Skeletal muscle tissue (tissue), 4 donors: Measurements from ENCODE around the gene EIF2B1. TPM values are rescaled to one million over a fixed set of nuclear protein-coding genes. Genes with fewer than 3 reads are reported as not detected.
A peak's percentile ranks its signal among the peaks of the same experiment; 100 is the strongest.
"Not testable (repeated sequence)": the region's sequence is repeated elsewhere in the genome, so short reads cannot be mapped to it uniquely, and the experiment has no call there.

Experiments used
- H3K27ac ChIP-seq: one replicate; pipeline ENCODE4 v1.7.0; 2013; ENCODE audit warnings: mild to moderate bottlenecking, low read depth, low read length, inconsistent platforms
- H3K27me3 ChIP-seq, 3 donors: one replicate each; pipeline ENCODE4 v1.7.0; 2013; ENCODE audit warnings: low read length in 3 of 3; ENCODE audit not compliant: control insufficient read depth in 3 of 3, insufficient read depth in 3 of 3
- H3K36me3 ChIP-seq, 3 donors: one replicate each; pipeline ENCODE4 v1.7.0; 2013; ENCODE audit warnings: low read length in 3 of 3; ENCODE audit not compliant: control insufficient read depth in 3 of 3, insufficient read depth in 3 of 3
- H3K4me1 ChIP-seq, 3 donors: one replicate each; pipeline ENCODE4 v1.7.0; 2013; ENCODE audit warnings: low read length in 3 of 3, mild to moderate bottlenecking in 3 of 3; ENCODE audit not compliant: control insufficient read depth in 3 of 3, insufficient read depth in 3 of 3
- H3K4me3 ChIP-seq, 3 donors: one replicate each; pipeline ENCODE4 v1.7.0; 2013; ENCODE audit warnings: low read length in 3 of 3
- H3K9ac ChIP-seq, 3 donors: one replicate each; pipeline ENCODE4 v1.7.0; 2013; ENCODE audit warnings: low read length in 3 of 3, mild to moderate bottlenecking in 3 of 3, moderate library complexity in 2 of 3, low read depth in 1 of 3
- H3K9me3 ChIP-seq, 3 donors: one replicate each; pipeline ENCODE4 v1.7.0; 2013; ENCODE audit warnings: low read length in 3 of 3; ENCODE audit not compliant: control insufficient read depth in 3 of 3
- total RNA-seq: library from RNA; depleted of rRNA; stranded (reverse); fragments of >200 nt; gene quantifications from one replicate; pipeline ENCODE4 v1.2.3, GENCODE V29; 2014
- donor health status: Osteomylitis.

EIF2B1 gene
- total RNA-seq, 1 donor from 2014 or later: 34.4 TPM

DNA sequence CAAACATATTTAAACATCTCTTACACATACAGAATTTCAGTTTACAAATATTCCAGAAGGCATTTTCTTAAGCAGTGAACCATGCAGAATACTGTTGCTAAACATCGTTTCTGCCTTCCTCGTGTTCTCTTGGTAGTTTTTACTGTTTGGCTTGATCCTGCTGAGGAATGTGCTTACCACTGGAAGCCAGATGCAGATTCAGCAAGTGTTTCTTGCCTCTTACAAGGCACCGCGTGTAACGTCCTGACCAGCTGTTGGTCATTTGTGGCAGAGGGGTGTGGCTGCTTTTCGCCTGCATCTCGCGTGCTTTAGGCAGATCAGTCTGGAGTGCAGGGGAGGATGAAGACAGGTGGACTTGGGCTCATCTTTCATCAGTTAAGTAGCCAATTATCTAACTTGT is 12.4 kb downstream of the EIF2B1 start:
- Histone ChIP-seq H3K4me3 (no peak overlapping the region), H3K27ac (no peak overlapping the region), H3K4me1 (no peaks in the 10 kb centered on the region), H3K27me3 (no peaks in the 10 kb centered on the region), H3K9ac (no peak overlapping the region), H3K9me3 (no peaks in the 10 kb centered on the region), H3K36me3 (peaks cover 60 to 74% (median 69%) of the 10 kb centered on the region in 3 donors)

DNA sequence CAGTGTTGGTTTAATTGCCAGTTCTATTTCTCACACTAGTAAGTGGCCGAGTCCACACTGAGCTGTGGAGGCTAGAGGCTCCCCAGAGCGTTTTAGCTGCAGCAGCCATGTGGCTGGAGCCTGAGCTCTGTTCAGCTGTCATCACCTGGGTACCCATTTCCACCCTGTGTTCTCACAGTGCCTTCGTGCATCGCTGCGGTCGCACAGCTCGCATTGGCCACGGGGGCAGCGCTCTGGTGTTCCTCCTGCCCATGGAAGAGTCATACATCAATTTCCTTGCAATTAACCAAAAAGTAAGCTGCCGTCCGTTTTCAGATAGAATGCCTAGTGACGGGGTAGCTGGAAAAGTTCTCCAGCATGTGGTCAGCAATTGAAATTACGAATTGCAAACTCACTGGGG is 15.9 kb downstream of the EIF2B1 start:
- Histone ChIP-seq H3K9me3 (no peaks in the 10 kb centered on the region), H3K9ac (no peak overlapping the region), H3K4me1 (peaks cover 0 to 2% (median 0%) of the 10 kb centered on the region in 3 donors)

DNA sequence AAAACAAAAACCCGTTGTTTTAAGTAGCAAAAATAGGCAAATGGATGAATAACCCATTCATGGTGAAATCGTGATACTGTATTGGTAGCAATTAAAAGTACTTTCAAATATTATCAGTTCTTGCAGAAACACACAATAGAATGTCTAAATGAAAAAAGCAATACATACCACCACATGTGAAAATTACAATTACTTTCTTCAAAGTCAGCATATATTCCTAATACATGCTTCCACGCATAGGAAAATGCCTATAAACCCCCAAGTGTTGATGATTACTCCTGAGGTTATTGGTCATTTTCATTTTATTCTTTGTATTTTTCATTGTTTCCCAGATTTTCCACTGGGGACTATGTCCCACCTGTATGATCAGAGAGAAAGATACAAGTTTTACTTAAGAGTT is 16.3 kb downstream of the EIF2B1 start:
- Histone ChIP-seq H3K4me3 (no peak overlapping the region), H3K27ac (no peak overlapping the region), H3K9me3 (no peaks in the 10 kb centered on the region), H3K36me3 (peaks cover 69 to 84% (median 78%) of the 10 kb centered on the region in 3 donors), H3K4me1 (peaks cover 0 to 2% (median 0%) of the 10 kb centered on the region in 3 donors), H3K27me3 (no peaks in the 10 kb centered on the region), H3K9ac (no peak overlapping the region)

More for the DNA sequence above, 15.9 kb downstream of the EIF2B1 start:
- Histone ChIP-seq H3K27me3 (no peaks in the 10 kb centered on the region), H3K36me3 (peaks cover 70 to 84% (median 78%) of the 10 kb centered on the region in 3 donors), H3K4me3 (no peak overlapping the region), H3K27ac (no peak overlapping the region)

DNA sequence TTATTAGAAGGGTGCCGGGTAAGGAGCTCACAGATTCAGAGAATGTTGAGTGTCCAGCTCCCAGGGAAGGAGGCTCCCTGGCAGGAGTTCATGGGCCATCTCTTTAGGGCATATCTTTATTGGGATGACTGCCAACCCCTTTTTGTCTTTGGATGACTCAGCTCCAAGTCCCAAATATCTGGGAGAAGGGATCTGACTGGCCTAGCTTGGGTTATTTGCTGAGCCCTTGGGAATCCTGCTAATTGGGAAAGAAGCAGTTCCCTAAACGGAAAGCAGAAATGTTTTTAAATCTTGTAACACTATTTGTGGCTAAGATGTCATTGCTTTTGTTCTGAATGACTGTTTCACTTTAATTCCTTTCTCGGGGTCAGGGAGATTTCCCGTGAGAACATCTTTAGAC is 19.0 kb downstream of the EIF2B1 start:
- H3K4me3 ChIP-seq: no peak overlapping the region
- peaks cover 64 to 80% (median 79%) of the 10 kb centered on the region in 3 donors for H3K36me3 ChIP-seq
- no peaks in the 10 kb centered on the region for H3K27me3 ChIP-seq
- no peaks in the 10 kb centered on the region for H3K9me3 ChIP-seq
- peaks cover 0 to 2% (median 0%) of the 10 kb centered on the region in 3 donors for H3K4me1 ChIP-seq
- H3K9ac ChIP-seq: peak overlapping the region in 1 of 3 donors; percentile 25
- H3K27ac ChIP-seq: no peak overlapping the region

DNA sequence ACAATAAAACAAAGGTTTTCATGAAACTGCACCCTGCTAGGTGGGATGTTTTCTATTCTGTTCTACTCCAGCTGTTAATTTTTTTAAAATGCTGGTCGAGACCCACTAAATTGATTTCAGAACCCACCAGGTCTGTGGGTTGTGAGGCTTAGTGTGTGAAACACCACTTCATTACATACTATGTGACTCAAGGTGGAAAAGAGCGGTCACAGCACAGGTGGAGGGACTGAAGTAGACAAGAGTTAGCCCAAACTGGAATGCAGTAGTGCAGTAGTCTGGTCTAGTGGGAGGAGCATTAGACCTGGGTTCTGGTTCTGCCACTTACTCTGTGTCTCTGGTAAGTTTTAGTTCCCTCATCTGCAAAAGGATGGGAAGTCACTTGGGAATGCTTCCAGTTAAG is 19.4 kb downstream of the EIF2B1 start:
- Histone ChIP-seq H3K27ac (no peak overlapping the region), H3K27me3 (no peaks in the 10 kb centered on the region), H3K9me3 (no peaks in the 10 kb centered on the region), H3K9ac (peak overlapping the region in 1 of 3 donors; percentile 25), H3K4me1 (peaks cover 0 to 2% (median 0%) of the 10 kb centered on the region in 3 donors), H3K36me3 (peaks cover 68 to 83% (median 82%) of the 10 kb centered on the region in 3 donors), H3K4me3 (no peak overlapping the region)

DNA sequence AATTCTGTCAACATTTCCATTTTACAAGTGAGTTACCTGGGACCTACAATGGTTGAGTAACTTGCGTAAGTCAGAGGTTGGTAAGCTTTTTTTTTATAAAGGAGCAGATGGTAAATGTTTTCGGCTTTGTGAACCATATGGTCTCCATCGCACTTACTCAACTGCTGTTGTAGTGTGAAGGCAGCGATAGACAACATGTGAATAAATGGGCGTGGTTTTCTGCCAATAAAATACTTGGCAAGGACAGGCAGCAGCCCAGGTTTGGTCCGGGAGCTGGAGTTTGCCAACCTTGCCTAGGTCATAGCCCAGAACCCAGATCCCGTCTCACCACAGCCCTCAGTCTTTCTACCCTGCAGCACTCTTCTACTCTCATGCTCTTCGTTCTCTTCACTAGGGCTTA is 25.3 kb downstream of the EIF2B1 start:
- no peak overlapping the region for H3K4me3 ChIP-seq
- H3K4me1 ChIP-seq: peaks cover 1 to 6% (median 2%) of the 10 kb centered on the region in 3 donors
- no peaks in the 10 kb centered on the region for H3K9me3 ChIP-seq
- no peaks in the 10 kb centered on the region for H3K27me3 ChIP-seq
- no peak overlapping the region for H3K27ac ChIP-seq
- H3K36me3 ChIP-seq: peaks cover 53 to 69% (median 69%) of the 10 kb centered on the region in 3 donors
- H3K9ac ChIP-seq: no peak overlapping the region

DNA sequence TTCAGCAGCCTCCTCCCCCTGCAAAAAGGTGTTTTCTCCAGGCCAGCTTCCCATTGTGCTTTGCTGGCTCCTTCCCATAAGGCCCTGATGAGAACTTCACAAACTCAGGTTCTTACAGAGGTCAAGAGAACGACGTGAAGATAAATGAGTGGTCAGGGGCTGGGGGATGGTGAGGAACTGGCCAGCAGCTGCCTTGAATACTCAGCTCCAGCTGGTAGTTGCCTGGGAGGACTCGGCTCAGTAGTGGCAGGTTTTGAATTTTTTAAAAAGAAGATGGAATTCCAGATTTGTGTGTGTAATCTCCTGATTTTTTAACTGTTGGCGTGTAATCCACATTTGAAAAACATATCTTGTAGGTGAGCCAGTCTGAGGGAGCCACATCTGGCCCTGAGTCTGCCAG is 25.7 kb downstream of the EIF2B1 start:
- peaks cover 5 to 10% (median 6%) of the 10 kb centered on the region in 3 donors for H3K4me1 ChIP-seq
- no peak overlapping the region for H3K9ac ChIP-seq
- no peak overlapping the region for H3K27ac ChIP-seq
- peaks cover 50 to 65% (median 65%) of the 10 kb centered on the region in 3 donors for H3K36me3 ChIP-seq
- H3K4me3 ChIP-seq: no peak overlapping the region
- no peaks in the 10 kb centered on the region for H3K9me3 ChIP-seq
- no peaks in the 10 kb centered on the region for H3K27me3 ChIP-seq

DNA sequence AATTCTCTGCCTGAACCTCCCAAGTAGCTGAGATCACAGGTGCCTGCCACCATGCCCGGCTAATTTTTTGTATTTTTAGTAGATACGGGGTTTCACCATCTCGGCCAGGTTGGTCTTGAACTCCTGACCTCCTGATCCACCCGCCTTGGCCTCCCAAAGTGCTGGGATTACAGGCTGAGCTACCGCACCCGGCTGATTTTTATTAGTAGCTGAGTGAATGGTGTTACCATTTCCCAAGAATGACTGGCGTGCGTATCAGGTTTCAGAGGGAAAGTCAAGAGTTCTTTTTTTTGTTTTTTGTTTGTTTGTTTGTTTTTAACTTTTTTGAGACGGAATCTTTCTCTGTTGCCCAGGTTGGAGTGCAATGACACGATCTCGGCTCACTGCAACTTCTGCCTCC is 30.0 kb downstream of the EIF2B1 start:
- H3K27ac ChIP-seq, H3K4me3 ChIP-seq, H3K9me3 ChIP-seq, H3K27me3 ChIP-seq, H3K9ac ChIP-seq: not testable (repeated sequence)
- Histone ChIP-seq H3K4me1 (peaks cover 19 to 29% (median 20%) of the 10 kb centered on the region in 3 donors), H3K36me3 (peaks cover 24 to 36% (median 31%) of the 10 kb centered on the region in 3 donors)

DNA sequence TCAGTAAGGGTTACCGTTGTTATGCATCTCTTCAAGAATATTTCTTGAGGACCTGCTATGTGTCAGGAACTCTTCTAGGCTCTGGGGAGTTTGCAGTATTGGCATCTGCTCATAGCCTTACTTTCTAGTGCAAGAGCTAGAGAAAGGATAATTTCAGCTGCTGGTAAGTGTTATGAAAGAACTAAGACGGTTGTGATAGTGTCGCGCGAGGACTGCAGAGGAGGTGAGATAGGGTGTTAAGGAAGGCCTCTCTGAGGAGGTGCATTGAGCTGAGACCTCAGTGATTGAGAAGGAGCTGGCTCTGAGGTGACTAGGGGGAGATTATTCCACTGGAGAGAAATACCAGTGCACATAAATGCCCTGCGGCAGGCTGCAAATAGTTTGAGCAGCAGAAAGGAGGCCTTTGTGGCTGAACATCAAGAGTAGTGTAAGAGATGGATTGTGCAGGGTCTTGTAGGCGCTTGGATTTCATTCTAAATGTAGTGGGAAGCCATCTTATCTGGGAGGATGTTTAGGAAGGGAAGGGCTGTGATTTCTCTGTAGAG is 30.8 kb downstream of the EIF2B1 start:
- peaks cover 19 to 29% (median 20%) of the 10 kb centered on the region in 3 donors for H3K4me1 ChIP-seq
- no peaks in the 10 kb centered on the region for H3K9me3 ChIP-seq
- H3K27me3 ChIP-seq: no peaks in the 10 kb centered on the region
- peak overlapping the region; percentile 98 to 99 (median 98) for H3K9ac ChIP-seq
- peak overlapping the region; percentile 88 for H3K27ac ChIP-seq
- peak overlapping the region; percentile 96 to 100 (median 99) for H3K4me3 ChIP-seq
- peaks cover 22 to 32% (median 28%) of the 10 kb centered on the region in 3 donors for H3K36me3 ChIP-seq

DNA sequence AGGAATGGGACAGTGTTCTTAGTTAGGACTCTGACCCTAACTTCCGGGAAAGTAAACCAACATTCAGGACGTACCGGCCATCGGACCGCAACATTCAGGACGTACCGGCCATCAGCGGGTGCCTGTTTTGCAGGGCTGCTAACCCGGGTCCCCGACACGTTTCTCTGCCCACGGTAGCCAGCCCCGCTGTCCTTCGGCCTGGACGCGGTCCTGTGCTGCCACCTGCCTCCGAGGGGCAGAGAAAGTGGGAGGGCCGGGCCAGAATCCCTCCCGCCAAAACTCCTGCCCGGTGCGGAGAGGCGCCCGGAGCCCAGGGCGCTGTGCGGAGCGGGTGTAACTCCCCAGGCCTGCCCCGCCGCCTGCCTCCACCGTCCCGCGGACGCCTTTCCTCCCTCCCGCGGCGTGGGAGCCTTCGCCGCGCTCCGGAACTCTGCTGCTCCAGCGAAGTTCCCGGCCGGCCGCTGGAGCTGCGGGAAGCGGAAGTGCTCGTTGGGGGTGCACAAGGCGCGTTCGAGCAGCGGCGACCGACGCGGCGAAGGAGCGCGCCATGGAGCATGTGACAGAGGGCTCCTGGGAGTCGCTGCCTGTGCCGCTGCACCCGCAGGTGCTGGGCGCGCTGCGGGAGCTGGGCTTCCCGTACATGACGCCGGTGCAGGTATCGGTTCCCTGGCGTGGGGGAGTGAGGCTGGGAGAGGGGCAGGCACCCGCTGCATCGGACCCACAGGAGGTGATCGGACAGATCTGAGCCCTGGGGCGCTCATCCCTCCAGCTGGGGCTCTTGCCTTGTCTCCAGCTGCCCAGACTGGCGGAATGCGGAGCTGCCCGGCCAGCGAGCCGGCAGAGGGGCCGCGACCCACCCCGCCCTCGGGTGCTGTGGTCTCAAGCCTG is 31.6 kb downstream of the EIF2B1 start, which contains the start of gene DDX55:
Gene DDX55, plus strand, starts transcription at position 498 of the 888 bp plus-strand sequence. Its CDS starts 50 bp downstream, at position 548.
- no peaks in the 10 kb centered on the region for H3K9me3 ChIP-seq
- H3K27ac ChIP-seq: peak within 1 kb of the TSS; percentile 88
- H3K9ac ChIP-seq: peak within 1 kb of the TSS; percentile 98 to 99 (median 98)
- H3K36me3 ChIP-seq: peaks cover 19 to 31% (median 25%) of the 10 kb centered on the region in 3 donors
- H3K27me3 ChIP-seq: no peaks in the 10 kb centered on the region
- H3K4me1 ChIP-seq: peaks cover 19 to 29% (median 20%) of the 10 kb centered on the region in 3 donors
- peak within 1 kb of the TSS; percentile 96 to 100 (median 99) for H3K4me3 ChIP-seq
